H1 (cell line): Measurements from ENCODE around the gene RNF130. TPM values are rescaled to one million over a fixed set of nuclear protein-coding genes. Genes with fewer than 3 reads are reported as not detected.

Experiments used
- CTCF ChIA-PET: fragments of 300-600 bp; sonication (Branson Sonifier 250); formaldehyde crosslinking; loops from one replicate; lab custom pipeline; 2021; ENCODE audit not compliant: partially characterized antibody; lab: Charles Lee
- POLR2A ChIA-PET: fragments of 300-600 bp; sonication (Branson Sonifier 250); formaldehyde crosslinking; loops from one replicate; lab custom pipeline; 2021; ENCODE audit warnings: inconsistent platforms; ENCODE audit not compliant: partially characterized antibody; lab: Charles Lee
- DNase-seq, 2 experiments: peaks; one replicate each; pipeline versions ENCODE4 v3.0.0 to v3.0.0-alpha.2; 2010 to 2022; ENCODE audit warnings: low spot score in 2 of 2, low read depth in 1 of 2, mixed read lengths in 1 of 2
- FAIRE-seq: peaks from 2 replicates; lab custom pipeline; 2011; peaks lifted over from hg19 to GRCh38; lab: Jason Lieb, UNC
- H2AFZ ChIP-seq: 2 replicates; pipeline ENCODE4 v1.8.1; 2012; ENCODE audit warnings: low read length, inconsistent platforms
- H2AK5ac ChIP-seq: 2 replicates; pipeline ENCODE4 v1.6.1; 2013; ENCODE audit warnings: low read depth, low read length
- H2BK120ac ChIP-seq: replicated peaks from 2 replicates; pipeline ENCODE3; 2013; ENCODE audit warnings: low read depth, low read length, inconsistent platforms
- H2BK12ac ChIP-seq: 2 replicates; pipeline ENCODE4 v1.6.1; 2013; ENCODE audit warnings: low read depth, low read length
- H2BK15ac ChIP-seq: 2 replicates; pipeline ENCODE4 v1.6.1; 2013; ENCODE audit warnings: low read length
- H2BK20ac ChIP-seq: 2 replicates; pipeline ENCODE4 v1.6.1; 2013; ENCODE audit warnings: low read length
- H2BK5ac ChIP-seq: 2 replicates; pipeline ENCODE4 v1.6.1; 2013; ENCODE audit warnings: low read depth, low read length
- H3K14ac ChIP-seq: 2 replicates; pipeline ENCODE4 v1.6.1; 2013; ENCODE audit warnings: inconsistent platforms; ENCODE audit not compliant: insufficient read length
- H3K18ac ChIP-seq: 2 replicates; pipeline ENCODE4 v1.6.1; 2013; ENCODE audit warnings: low read length; ENCODE audit errors: extremely low read depth
- H3K23ac ChIP-seq: 2 replicates; pipeline ENCODE4 v1.6.1; 2013; ENCODE audit warnings: inconsistent platforms; ENCODE audit not compliant: insufficient read length
- H3K23me2 ChIP-seq: 2 replicates; pipeline ENCODE4 v1.6.1; 2013; ENCODE audit warnings: low read depth, low read length
- H3K27ac ChIP-seq: 2 replicates; pipeline ENCODE4 v1.6.1; 2011; ENCODE audit warnings: low read depth, low read length, inconsistent platforms
- H3K27me3 ChIP-seq, 4 experiments: replicated peaks in 1 of 4; 1 replicate in 1 of 4; 2 replicates in 3 of 4; pipeline versions ENCODE4 v1.6.1 to v1.8.1; 2011 to 2013; ENCODE audit warnings: low read length in 3 of 4, mild to moderate bottlenecking in 3 of 4, inconsistent platforms in 2 of 4, mixed read lengths in 2 of 4, moderate library complexity in 1 of 4; ENCODE audit not compliant: control insufficient read depth in 3 of 4, insufficient read depth in 3 of 4; ENCODE audit errors: extremely low read depth in 1 of 4
- H3K36me3 ChIP-seq, 4 experiments: 2 replicates each; pipeline versions ENCODE4 v1.6.1 to v1.8.1; 2011 to 2013; ENCODE audit warnings: mild to moderate bottlenecking in 4 of 4, low read length in 3 of 4, moderate library complexity in 2 of 4, control low read depth in 1 of 4, inconsistent platforms in 1 of 4; ENCODE audit not compliant: insufficient read depth in 4 of 4, control insufficient read depth in 2 of 4
- H3K4ac ChIP-seq: replicated peaks from 2 replicates; pipeline ENCODE3; 2013; ENCODE audit warnings: low read length, low read depth, mixed read lengths, inconsistent platforms; ENCODE audit not compliant: insufficient read length
- H3K4me1 ChIP-seq, 4 experiments: replicated peaks in 1 of 4; 1 replicate in 1 of 4; 2 replicates in 3 of 4; pipeline versions ENCODE4 v1.6.1 to v1.8.1; 2011 to 2013; ENCODE audit warnings: low read length in 3 of 4, inconsistent platforms in 2 of 4, mixed read lengths in 1 of 4; ENCODE audit not compliant: insufficient read depth in 4 of 4, control insufficient read depth in 3 of 4
- H3K4me2 ChIP-seq, 2 experiments: 2 replicates each; pipeline versions ENCODE4 v1.6.1 to v1.8.1; 2011 to 2013; ENCODE audit warnings: low read depth in 2 of 2, low read length in 2 of 2, control low read depth in 1 of 2, inconsistent platforms in 1 of 2, mild to moderate bottlenecking in 1 of 2; ENCODE audit not compliant: insufficient read depth in 1 of 2
- H3K4me3 ChIP-seq, 4 experiments: fragments of 200-600, 300-600 bp in 1 of 4; sonication (generic), shearing (Covaris generic), sonication (Bioruptor Twin) in 1 of 4; 2 replicates each; pipeline versions ENCODE4 v1.5.1 to v1.8.1; 2011 to 2016; ENCODE audit warnings: low read length in 4 of 4, low read depth in 3 of 4, control low read depth in 2 of 4, inconsistent platforms in 2 of 4, mild to moderate bottlenecking in 2 of 4, mixed read lengths in 1 of 4, moderate library complexity in 1 of 4; ENCODE audit not compliant: insufficient read depth in 2 of 4; ENCODE audit errors: extremely low read depth in 1 of 4
- H3K56ac ChIP-seq: replicated peaks from 2 replicates; pipeline ENCODE3; 2013; ENCODE audit warnings: low read depth, mild to moderate bottlenecking, mixed read lengths, low read length, inconsistent platforms; ENCODE audit not compliant: insufficient read length
- H3K79me1 ChIP-seq: 2 replicates; pipeline ENCODE4 v1.6.1; 2013; ENCODE audit warnings: low read depth, low read length, control low read depth
- H3K79me2 ChIP-seq, 2 experiments: 2 replicates each; pipeline versions ENCODE4 v1.6.1 to v1.8.1; 2012 to 2013; ENCODE audit warnings: low read length in 2 of 2, mild to moderate bottlenecking in 2 of 2, inconsistent platforms in 1 of 2; ENCODE audit not compliant: insufficient read depth in 2 of 2, control insufficient read depth in 1 of 2
- H3K9ac ChIP-seq, 4 experiments: replicated peaks in 1 of 4; 1 replicate in 1 of 4; 2 replicates in 3 of 4; pipeline versions ENCODE4 v1.6.1 to v1.8.1; 2011 to 2013; ENCODE audit warnings: low read depth in 3 of 4, low read length in 3 of 4, control low read depth in 2 of 4, mild to moderate bottlenecking in 2 of 4, moderate library complexity in 2 of 4, inconsistent platforms in 1 of 4; ENCODE audit errors: extremely low read depth in 1 of 4
- H3K9me3 ChIP-seq, 2 experiments: 2 replicates each; pipeline versions ENCODE4 v1.6.1 to v1.8.1; 2012 to 2013; ENCODE audit warnings: mild to moderate bottlenecking in 2 of 2, moderate library complexity in 2 of 2, control low read depth in 1 of 2, inconsistent platforms in 1 of 2, low read depth in 1 of 2, low read length in 1 of 2, mixed read lengths in 1 of 2; ENCODE audit not compliant: insufficient read depth in 2 of 2
- H4K20me1 ChIP-seq, 2 experiments: replicated peaks in 1 of 2; 2 replicates each; pipeline versions ENCODE3 to v1.8.1; 2011 to 2013; ENCODE audit warnings: inconsistent platforms in 2 of 2, low read length in 2 of 2, mild to moderate bottlenecking in 1 of 2; ENCODE audit not compliant: insufficient read depth in 2 of 2, control insufficient read depth in 1 of 2
- H4K5ac ChIP-seq: 2 replicates; pipeline ENCODE4 v1.6.1; 2013; ENCODE audit warnings: low read length, low read depth, mixed read lengths, inconsistent platforms; ENCODE audit not compliant: insufficient read length
- H4K8ac ChIP-seq: 2 replicates; pipeline ENCODE4 v1.8.0; 2013; ENCODE audit warnings: mild to moderate bottlenecking, moderate library complexity, low read length, inconsistent platforms; ENCODE audit not compliant: insufficient read depth; ENCODE audit errors: extremely low read depth
- H4K91ac ChIP-seq: replicated peaks from 2 replicates; pipeline ENCODE3; 2013; ENCODE audit warnings: low read length, mixed read lengths, inconsistent platforms; ENCODE audit not compliant: insufficient read length
- BRCA1 ChIP-seq: IDR thresholded peaks from 2 replicates; pipeline ENCODE4 v1.6.1; 2012; ENCODE audit warnings: low read depth, low read length, improper control_type of control experiment
- EGR1 ChIP-seq: IDR thresholded peaks from 2 replicates; pipeline ENCODE4 v1.6.1; 2011; ENCODE audit warnings: low read depth, low read length, borderline replicate concordance
- KDM1A ChIP-seq: fragments of 200-600, 300-600 bp; sonication (generic); IDR thresholded peaks from 2 replicates; pipeline ENCODE4 v1.7.1; 2016; ENCODE audit warnings: mild to moderate bottlenecking, low read length, borderline replicate concordance
- POLR2A ChIP-seq, 2 experiments: IDR thresholded peaks; 1 replicate in 1 of 2; 2 replicates in 1 of 2; pipeline ENCODE4 v1.6.1; 2011; ENCODE audit warnings: low read depth in 2 of 2, low read length in 2 of 2, mild to moderate bottlenecking in 2 of 2; ENCODE audit errors: control extremely low read depth in 1 of 2
- POLR2AphosphoS5 ChIP-seq: IDR thresholded peaks from 2 replicates; pipeline ENCODE4 v1.6.1; 2011; ENCODE audit warnings: low read depth, low read length
- RFX5 ChIP-seq: IDR thresholded peaks from 2 replicates; pipeline ENCODE4 v1.6.1; 2011; ENCODE audit warnings: low read depth, low read length, improper control_type of control experiment, borderline replicate concordance
- SIRT6 ChIP-seq: IDR thresholded peaks from one replicate; pipeline ENCODE4 v1.7.1; 2012; ENCODE audit warnings: low read length, inconsistent platforms
- TAF1 ChIP-seq: IDR thresholded peaks from 2 replicates; pipeline ENCODE4 v1.6.1; 2011; ENCODE audit warnings: mild to moderate bottlenecking, low read depth, low read length
- YY1 ChIP-seq: IDR thresholded peaks from 2 replicates; pipeline ENCODE4 v1.6.1; 2011; ENCODE audit warnings: low read depth, mild to moderate bottlenecking, low read length
- WGBS, 2 experiments: shearing (Covaris generic) in 1 of 2; methylation state at CpG; one replicate each; pipeline versions ENCODE4 v1.1.6 to v1.1.7; 2013 to 2015; ENCODE audit warnings: low lambda C conversion rate in 2 of 2, mixed read lengths in 2 of 2, inconsistent platforms in 1 of 2, low coverage in 1 of 2, missing lambda C conversion rate in 1 of 2; ENCODE audit not compliant: insufficient replicate concordance in 2 of 2, insufficient coverage in 1 of 2, insufficient read length in 1 of 2; ENCODE audit errors: extremely low coverage in 1 of 2, missing lambda C conversion rate in 1 of 2; 5-methylcytosine and 5-hydroxymethylcytosine counted together
- polyA plus RNA-seq, 7 experiments: library from polyadenylated mRNA; depleted of rRNA in 3 of 7; stranded (reverse) in 5 of 7; unstranded in 2 of 7; fragments of >200 nt in 5 of 7; fragments of 200-250 nt in 2 of 7; gene quantifications; 1 replicate in 5 of 7; 2 replicates in 1 of 7; 4 replicates in 1 of 7; pipeline versions ENCODE4 v1.2.1 to v1.2.3, GENCODE V29; 2011 to 2013; ENCODE audit warnings: missing spikeins in 2 of 7, mixed read lengths in 2 of 7
- total RNA-seq: library from RNA; stranded (reverse); fragmentation: NEBNext Ultra II Directional; extraction: Animal tissue kit (Norgen Biotek cat#: 25700); gene quantifications from 2 replicates; pipeline ENCODE4 v1.2.1, GENCODE V29; 2021

Gene RNF130
- total and polyA plus RNA-seq, 2 of the 8 experiments (the other 6 are each of a cell fraction or from before 2014, with no cell fraction given), result 65.1 to 70.0 TPM

DNA sequence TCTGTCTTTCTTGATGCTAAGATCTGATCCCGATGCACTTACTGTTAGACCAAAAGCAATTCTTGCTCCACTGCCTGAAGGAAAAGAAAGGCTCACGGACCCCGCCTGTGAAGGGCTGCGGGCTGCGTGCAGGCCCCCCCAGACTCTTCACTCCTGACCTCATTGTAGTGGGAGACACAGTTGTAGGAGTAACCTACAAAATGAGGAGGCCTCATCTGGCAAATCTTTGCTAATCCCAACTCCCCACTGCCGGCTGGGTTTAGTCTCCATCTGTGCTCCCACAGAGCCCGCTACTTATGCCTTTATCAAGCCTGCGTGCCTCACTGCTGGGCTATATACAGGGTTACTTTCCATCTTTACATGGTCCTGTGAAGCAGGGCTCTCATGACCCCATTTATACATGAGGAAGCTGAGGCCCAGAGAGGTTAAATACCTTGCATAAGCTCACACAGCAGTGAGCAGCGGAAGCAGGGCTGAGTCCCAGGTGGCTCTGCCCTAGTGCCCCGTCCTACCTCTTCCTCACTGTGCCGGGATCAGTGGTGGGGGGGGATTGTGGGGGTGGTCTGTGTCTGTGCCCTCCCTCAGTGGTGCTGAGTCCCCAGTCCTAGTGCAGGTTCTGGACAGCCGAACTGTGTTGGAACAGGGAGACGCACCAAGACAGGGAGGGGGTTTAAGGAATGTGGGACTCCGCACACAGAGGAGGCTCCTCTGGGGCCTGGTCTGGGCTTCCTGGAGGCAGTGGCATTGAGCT lies 43.9 kb upstream of the RNF130 start:
- Histone ChIP-seq H2BK5ac (no peak overlapping the region), H3K56ac (no peak overlapping the region), H3K18ac (no peak overlapping the region), H3K79me2 (no peaks in the 10 kb centered on the region), H2BK120ac (no peak overlapping the region), H2BK15ac (no peak overlapping the region), H2BK20ac (no peak overlapping the region), H4K20me1 (peaks cover 0 to 4% of the 10 kb centered on the region in 2 experiments), H3K4me2 (no peak overlapping the region), H3K4me3 (no peak overlapping the region), H2BK12ac (no peak overlapping the region), H3K9me3 (no peaks in the 10 kb centered on the region), H3K27me3 (no peaks in the 10 kb centered on the region), H2AK5ac (no peak overlapping the region), H3K79me1 (no peaks in the 10 kb centered on the region), H4K8ac (no peak overlapping the region), H3K9ac (no peak overlapping the region), H3K4ac (no peak overlapping the region), H3K27ac (no peak overlapping the region), H3K14ac (no peak overlapping the region), H4K91ac (no peak overlapping the region), H2AFZ (no peak overlapping the region), H3K4me1 (peaks cover 0 to 4% (median 0%) of the 10 kb centered on the region in 4 experiments; a peak in 3 of 7 replicates), H3K36me3 (no peaks in the 10 kb centered on the region), H4K5ac (no peak overlapping the region), H3K23me2 (no peaks in the 10 kb centered on the region), H3K23ac (no peak overlapping the region)
- no peak for DNase-seq
- ChIA-PET CTCF (interaction anchor here (0.6 to 2.1 kb wide), 6 partner anchors 10 to 208 kb away, joined by 3 to 10 read pairs (median 4); no protein-coding TSS in a partner anchor), POLR2A (no interaction called here)
- 94% methylated on average over 13 of the region's 14 CpGs; no CpG with 5 or more reads in 1 of the 2 experiments for WGBS, 2 experiments
- TF ChIP-seq POLR2A (IDR thresholded peaks at IDR 0.05; ENCODE audit: control extremely low read depth in 1 of 2, low read depth in 2 of 2, low read length in 2 of 2) (no peak), BRCA1 (no peak), TAF1 (no peak), EGR1 (no peak), RFX5 (no peak), YY1 (no peak), SIRT6 (no peak), KDM1A (no peak), POLR2AphosphoS5 (no peak)
- no peak for FAIRE-seq
